A549 (cell line): ENCODE results near the gene PPP2R5B.

Experiments used
- CTCF ChIP-seq: fragments of >200 bp; sonication (Bioruptor Twin); formaldehyde crosslinking; IDR thresholded peaks from 3 replicates; pipeline ENCODE4 v1.5.1; 2016
- MAFK ChIP-seq: fragments of 450-650 bp; IDR thresholded peaks from 2 replicates; pipeline ENCODE4 v1.6.1; 2014; ENCODE audit not compliant: partially characterized antibody
- POLR2A ChIP-seq: IDR thresholded peaks from 2 replicates; pipeline ENCODE4 v1.6.1; 2012; ENCODE audit warnings: mild to moderate bottlenecking, low read length
- REST ChIP-seq: fragments of 200-600 bp; sonication (generic); IDR thresholded peaks from 2 replicates; pipeline ENCODE4 v1.6.1; 2016; ENCODE audit warnings: antibody characterized with exemption, mild to moderate bottlenecking, moderate library complexity
- ZNF302 ChIP-seq: fragments of 250-450 bp; sonication (Bioruptor Pico); IDR thresholded peaks from 2 replicates; pipeline ENCODE4 v1.9.0; 2021; ENCODE audit warnings: inconsistent platforms, mild to moderate bottlenecking, moderate library complexity

GRCh38 chr11:64900263-64900678 lies 24.2 kb upstream of the PPP2R5B start:
- TF ChIP-seq REST (no peak), CTCF (no peak), POLR2A (no peak), ZNF302 (CRISPR knock-in tag) (no peak), MAFK (no peak)
